Limb (tissue), 2 donors: ENCODE results near the gene SEPHS1.

Experiments used
- DNase-seq, 2 donors: peaks; one replicate each; pipeline ENCODE4 v3.0.0-alpha.2; 2016; ENCODE audit errors: extremely low spot score in 2 of 2

The SEPHS1 gene

DNA sequence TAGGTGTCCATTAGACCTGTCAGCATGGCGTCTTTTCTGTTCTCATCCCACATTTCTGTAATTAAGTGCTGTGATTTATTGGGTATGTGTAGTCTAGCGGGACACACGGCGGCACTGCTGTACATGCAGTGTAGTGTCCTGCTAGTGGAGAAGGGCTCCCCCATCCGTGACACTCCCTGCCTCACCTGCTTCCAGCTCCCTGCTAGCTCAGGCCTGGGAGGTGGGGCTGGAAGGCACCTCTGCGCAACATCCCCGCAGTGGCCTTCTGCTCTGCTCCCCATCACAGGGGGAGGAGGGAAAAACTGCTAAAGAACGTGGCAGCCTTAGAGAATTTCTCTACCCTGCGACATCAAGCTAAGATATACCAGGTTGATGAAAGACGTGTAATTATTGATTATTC lies 19.5 kb downstream of the SEPHS1 start:
- DNase-seq: no peak

DNA sequence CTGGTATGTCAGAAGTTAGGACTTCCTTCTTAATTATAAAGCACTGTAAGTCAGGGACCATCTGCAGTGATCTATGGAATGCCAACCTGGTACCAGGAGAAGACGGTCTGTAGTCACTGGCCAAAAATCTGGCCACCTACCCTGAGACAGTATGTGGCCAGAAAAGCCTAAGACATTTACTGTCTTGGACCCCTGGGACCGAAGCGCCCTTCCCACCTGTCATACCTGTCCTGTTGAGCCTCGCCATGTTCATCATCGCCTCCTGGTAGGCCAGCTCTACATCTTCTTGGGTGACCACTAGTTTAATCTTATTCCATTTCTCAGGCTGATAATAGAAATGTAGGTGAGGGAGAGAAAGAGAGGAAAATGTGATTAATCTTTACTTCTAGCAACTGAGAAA lies 20.0 kb downstream of the SEPHS1 start:
- no peak for DNase-seq

DNA sequence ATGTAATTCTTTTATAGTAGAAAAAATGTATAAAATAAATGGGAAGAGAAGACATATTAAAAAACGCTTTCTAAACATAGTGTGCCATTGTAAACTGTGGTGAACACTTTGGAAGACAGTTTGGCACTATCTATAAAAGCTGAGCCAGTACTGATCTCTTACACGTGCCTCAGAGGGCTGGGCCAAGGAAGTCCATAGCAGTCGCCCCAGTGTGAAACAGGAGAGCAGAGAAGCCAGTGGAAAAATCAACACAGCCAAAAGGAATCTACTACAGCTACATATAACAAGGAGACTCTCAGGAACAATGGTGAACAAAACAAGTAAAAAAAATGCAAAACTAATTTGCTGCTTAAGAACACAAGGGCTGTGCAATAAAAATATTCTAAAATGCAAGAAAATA lies 20.6 kb downstream of the SEPHS1 start:
- DNase-seq: no peak

DNA sequence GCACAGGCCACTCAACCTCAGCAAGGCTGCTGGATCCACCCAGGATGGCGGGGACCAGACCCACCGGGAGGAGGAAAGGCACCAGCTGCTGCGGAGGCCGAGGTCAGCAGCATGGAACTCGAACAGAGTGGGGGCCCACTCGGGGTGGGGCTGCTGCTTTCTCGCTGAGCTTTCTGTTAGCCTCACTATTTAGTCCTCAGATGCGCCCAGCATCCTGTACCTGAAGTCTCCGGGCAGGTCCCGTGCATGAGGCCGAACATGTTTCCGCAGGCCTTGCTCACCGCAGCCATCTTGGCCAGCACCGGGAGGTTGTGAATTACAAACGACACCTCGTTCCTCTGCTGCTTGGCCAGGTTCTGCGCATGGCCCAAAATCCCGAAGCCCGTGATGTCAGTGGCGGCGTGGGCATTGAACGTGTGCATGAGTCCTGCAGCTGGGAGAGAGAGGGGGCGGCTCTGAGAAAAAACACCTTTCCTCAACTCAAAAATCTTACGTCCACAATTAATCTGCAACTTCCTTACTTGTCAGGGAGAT lies 25.4 kb downstream of the SEPHS1 start:
- DNase-seq: no peak

DNA sequence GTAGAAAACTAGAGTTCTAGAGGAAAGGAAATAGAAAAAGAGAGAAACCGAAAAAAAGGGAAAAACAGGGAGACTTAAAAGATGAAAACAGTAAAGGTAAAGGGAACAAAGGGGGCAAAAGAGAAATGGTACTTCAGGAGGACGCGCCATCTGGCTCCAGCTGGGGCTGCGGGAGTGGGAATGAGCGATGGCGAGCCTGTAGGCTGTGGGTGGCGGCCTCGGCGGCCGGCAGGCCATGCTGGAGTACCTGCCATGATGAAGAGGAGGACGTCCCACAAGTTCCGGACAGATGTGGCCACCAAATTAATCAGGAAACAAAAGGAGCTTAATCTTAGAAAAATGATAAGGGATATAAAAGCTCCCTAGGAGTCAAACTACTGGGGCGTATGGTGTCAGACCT lies 26.5 kb downstream of the SEPHS1 start:
- no peak for DNase-seq

DNA sequence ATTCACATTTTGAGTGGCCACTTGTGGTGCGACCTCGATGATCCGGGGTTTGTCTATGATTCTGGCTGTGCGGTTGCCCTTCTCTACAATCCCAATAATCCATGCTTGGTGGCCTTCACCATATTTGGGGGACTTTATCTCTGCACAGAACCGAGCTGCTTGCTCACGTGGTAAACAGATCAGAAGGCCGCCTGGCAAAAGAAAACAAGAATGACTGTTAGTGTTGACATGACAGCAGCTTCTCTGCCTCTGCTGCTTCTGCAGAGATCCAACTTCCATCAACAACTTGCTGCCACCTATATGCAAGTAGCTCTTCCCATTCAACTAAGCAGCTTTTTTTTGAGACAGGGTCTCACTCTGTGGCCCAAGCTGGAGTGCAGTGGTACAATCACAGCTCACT lies 28.9 kb downstream of the SEPHS1 start:
- no peak for DNase-seq

DNA sequence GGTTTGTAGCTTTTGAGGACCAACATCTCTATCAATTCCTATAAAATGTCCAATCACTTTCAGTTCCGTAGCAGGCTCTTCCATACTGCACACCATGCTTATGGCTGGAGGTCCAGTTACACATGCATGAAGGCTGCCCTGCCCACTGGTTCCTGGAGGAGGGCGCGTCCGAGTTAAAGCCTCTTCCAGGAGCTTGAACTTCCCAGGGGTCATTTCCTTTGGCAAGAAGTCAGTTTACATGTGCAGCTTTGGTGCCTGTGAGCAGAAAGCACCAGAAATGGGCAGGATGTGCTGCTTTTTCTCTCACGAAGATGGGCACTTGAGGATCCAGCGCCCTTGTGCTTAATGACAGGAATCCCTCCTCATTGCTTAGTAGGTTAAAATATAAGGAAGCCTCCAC lies 30.6 kb downstream of the SEPHS1 start:
- no peak for DNase-seq

DNA sequence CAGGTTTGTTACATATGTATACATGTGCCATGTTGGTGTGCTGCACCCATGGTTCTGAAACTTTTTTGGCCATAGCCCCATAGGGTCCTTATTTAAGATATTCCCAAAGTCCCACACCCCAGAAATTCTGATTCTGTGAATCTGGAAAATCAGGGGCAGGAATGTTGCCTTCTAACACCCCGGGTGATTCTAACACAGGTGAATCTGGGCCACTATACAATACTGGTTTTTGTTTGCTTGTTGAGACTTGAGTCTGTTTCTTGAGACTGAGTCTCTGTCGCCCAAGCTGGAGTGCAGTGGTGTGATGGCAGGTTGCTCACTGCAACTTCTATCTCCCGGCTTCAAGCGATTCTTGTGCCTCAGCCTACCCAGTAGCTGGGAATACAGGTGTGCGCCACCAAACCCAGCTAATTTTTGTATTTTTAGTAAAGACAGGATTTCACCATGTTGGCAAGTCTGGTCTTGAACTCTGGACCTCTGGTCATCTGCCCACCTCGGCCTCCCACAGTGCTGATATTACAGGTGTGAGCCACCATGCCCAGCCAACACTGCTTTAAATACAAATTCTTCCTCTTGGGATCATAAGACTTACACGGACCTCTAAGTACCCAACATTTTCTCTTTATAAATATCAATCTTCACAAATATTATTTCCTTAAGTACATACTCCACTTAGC lies 31.3 kb downstream of the SEPHS1 start:
- no peak for DNase-seq

DNA sequence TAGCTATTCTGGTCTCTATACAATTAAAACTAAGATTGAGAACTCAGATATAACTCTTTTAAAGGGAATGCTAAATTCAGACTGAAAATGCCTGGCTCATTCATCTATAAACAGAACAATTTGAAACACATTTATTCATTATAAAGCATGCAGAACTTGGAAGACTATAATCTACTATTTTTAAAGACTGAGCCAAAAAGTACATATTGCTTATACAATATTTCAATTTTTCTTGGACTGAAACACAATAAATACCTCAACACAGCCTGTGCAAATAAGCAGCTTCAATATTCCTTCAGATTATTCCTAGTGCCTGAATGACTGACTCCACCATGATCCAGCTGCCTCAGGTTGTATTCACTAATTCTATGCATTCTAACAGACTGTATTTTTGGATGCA lies 32.7 kb downstream of the SEPHS1 start:
- peak in 1 of 2 donors; percentile 25 for DNase-seq

DNA sequence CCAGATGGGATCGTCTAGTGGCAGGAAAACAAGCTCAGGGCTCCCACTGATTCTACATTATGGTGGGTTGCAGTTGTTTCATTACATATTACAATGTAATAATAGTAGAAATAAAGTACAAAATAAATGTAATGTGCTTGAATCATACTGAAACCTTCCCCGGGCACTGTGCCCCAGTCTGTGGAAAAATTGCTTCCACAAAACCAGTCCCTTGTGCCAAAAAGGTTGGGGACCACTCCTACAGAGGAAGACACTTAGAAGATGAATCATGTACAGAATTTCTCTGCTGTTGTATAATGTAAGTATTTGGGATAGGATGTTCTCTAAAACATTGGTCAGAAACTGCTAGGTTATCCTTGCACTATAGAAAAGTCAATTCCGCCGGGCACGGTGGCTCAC lies 36.9 kb downstream of the SEPHS1 start:
- DNase-seq: no peak

DNA sequence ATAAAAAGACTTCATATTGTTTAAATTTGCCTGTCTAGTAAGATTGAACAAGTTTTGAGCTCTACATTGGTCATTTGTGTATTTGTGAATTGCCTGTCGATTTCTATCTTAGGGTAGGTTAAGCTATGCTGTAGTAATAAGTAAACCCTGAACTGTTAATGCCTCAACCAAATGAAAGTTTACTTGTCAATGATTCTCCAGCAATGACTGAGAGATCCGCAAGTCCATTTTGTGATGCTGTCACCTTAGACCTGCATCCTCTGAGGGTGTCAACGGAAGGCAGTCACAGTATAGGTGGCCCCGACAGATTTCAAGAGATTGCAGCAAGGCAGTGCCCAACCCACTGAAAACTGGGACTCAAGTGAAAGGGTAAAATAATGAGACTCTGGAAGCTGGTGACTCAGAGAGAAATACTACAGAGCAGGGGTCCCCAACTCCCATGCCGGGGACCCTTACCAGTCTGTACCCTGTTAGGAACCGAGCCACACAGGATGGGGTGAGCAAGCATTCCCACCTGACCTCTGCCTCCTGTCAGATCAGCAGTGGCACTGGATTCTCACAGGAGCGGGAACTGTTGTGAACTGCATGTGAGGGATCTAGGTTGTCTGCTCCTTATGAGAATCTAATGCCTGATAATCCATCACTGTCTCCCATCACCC lies 37.4 kb downstream of the SEPHS1 start:
- no peak for DNase-seq

DNA sequence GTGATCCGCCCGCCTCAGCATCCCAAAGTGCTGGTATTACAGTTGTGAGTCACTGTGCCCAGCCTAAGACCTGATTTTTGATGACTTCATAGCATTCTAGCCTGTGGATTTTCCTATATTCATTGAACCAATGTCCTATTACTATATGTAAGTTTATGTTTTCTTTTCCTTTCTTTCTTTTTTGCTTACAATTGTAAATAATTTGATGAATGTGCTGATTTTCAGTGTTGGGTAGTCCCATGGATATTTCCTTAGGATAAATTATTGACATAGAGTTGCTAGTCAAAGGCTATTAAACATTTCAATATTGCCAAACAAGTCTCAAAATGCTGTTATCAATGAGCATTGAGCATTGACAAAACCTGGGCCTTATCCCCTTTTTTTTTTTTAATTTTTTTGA lies 38.3 kb downstream of the SEPHS1 start:
- no peak for DNase-seq

DNA sequence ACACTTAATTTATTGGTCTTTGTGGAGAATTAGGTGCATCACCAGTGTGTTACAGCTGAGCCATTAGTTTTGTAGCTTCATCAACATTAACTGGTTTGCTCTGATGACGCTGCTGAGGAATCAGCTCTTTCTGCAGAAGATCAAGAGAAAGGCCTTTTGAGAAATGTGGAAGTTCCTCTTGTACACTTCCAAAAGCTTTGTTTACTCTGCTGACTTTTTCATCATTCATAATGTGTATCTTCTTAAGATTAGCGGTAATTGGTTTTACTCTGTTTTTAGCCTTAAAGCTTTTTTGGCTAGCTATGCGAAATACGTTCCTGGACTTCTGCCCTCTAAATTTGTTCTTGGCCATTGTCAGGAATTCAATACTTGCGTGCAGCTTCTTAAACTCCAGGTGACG lies 40.0 kb downstream of the SEPHS1 start:
- no peak for DNase-seq

DNA sequence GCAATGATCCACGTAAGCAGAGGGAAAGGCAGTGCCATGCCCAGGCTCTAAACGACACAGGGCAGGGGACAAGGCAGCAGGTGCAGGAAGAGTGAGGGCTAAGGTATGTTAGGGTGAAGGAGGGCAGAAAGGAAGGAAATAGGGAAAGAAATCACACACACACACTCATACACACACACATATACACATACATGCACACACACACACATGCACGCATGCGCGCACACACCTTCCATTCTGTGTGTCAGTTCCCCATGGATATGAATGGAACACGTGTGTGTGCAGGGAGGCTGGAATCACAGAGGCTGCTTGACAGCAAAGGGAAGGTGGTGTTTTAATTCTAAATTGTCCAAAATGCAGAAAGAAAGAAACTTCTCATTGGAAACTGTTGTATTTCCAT lies 42.0 kb downstream of the SEPHS1 start:
- no peak for DNase-seq

DNA sequence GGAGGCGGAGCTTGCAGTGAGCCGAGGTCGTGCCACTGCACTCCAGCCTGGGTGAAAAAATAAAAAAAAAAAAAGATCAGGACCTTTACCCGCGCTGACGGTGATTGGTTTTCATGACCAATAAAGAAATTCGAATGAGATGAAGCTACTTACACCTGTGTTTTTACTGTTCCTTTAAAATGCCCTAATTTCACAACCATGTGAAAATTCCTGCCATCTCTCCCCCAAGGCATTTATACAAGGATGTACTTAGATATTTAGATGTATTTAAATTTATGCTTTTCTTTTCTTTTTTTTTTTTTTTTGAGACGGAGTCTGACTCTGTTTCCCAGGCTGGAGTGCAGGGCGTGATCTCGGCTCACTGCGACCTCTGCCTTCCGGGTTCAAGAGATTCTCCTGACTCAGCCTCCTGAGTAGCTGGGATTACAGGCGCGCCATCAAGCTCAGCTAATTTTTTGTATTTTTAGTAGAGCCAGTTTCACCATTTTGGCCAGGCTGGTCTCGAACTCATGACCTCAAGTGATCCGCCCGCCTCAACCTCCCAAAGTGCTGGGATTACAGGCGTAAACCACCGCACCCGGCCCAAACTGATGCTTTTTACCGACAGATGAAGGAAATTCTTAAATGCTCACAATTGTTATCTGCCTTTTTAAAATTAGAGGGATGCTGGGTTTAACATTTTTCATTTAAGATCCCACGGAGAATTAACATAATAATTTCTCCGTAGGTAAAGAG lies 45.1 kb downstream of the SEPHS1 start:
- DNase-seq: no peak

DNA sequence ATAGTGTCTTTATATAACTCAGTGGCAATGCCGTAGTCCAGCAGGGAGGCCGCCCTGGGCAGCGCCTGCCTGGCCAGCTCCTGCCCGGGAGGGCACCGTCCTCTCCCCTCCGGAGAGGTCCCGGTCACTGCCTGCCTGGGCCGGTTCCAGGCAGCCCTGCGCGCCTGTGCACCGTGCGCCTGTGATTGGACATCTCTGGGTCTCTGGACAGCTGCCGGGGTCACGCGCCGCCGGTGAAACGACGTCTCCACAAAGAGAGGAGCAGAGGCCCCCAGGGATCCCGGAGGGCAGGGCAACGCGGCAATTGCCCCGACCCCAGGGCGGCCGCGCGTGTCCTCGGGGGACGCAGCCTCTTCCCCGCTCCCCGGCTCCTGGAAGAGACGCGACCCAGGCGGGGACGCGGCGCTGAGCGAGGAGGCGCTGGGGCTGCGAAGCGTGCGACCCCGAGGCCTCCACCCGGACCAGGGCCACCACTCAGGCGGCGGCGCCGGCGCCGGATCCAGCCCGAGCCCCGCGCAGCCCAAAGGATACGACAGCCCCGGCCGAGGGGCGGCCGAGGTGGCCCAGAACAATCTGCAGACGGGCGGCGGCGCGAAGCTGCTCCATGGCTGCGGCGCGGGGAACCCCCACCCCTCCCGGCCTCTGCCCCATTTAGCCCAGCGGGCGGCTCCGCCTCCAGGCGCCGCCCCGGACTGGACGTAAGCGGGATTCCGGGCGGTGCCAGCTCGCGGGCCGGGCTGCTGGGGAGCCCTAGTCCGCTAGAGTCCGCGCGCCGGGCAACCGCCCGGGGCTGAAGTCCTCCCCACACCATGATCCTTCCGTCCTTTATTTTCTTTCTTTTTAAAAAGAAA lies 48.4 kb downstream of the SEPHS1 start, which contains the start of gene PHYH:
Gene PHYH, minus strand, starts transcription at position 628 of the 851 bp plus-strand sequence. Its CDS starts 22 bp downstream, at position 606.
- peak; percentile 84 to 89 for DNase-seq

DNA sequence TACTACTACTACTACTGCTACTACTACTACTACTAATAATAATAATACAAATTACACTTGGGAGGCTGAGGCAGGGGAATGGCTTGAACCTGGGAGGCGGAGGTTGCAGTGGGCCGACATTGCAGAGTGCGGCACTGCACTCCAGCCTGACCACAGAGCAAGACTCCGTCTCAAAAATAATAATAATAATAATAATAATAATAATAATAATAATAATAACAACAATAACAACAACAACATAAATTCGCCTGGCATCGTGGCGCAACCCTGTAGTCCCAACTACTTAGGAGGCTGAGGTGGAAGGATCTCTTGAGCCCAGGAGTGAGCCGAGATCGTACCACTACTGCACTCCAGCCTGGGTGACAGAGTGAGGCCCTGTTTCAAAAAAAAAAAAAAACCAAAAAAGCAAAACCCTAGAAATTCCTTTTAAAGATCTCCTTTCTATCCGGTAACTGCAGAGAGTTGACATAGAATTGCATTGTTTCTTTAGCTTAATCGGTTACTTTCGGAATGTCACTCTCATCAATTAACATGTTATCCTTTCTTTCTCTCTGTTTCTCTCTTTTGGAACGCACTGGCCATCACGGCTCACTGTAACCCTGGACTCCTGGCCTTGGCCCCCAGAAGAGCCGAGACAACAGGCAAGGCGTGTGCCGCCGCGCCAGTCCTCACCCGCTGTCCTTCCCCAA lies 49.2 kb downstream of the SEPHS1 start:
- DNase-seq: no peak

DNA sequence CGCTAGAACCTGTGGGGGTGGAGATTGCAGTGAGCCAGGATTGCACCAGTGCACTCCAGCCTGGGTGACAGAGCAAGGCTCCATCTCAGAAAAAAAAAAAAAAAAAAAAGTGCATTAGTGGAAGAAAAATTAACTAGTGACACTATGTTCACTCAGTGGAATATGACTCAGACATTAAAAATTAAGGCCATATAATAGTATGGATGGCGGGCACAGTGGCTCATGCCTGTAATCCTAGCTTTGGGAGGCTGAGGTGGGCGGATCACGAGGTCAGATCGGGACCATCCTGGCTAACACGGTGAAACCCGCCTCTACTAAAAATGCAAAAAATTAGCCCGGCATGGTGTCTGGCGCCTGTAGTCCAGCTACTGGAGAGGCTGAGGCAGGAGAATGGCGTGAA lies 51.6 kb downstream of the SEPHS1 start:
- DNase-seq: no peak

DNA sequence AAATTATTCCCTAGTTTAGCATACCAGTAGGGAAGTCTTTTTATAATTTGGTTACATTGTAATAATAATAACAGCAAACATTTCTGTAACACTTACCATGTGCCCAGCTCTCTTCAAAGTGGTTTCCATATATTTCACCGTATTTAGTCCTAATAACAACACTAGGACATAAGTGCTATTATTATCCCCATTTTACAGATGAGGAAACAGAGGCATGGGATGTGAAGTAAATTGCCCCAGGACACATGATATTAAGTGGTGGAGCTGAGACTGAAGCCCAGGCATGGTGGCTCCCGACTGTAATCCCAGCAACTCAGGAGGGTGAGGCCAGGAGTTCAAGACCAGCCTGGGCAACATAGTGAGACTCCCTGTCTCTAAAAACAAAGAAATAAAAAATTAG lies 53.3 kb downstream of the SEPHS1 start:
- no peak for DNase-seq

DNA sequence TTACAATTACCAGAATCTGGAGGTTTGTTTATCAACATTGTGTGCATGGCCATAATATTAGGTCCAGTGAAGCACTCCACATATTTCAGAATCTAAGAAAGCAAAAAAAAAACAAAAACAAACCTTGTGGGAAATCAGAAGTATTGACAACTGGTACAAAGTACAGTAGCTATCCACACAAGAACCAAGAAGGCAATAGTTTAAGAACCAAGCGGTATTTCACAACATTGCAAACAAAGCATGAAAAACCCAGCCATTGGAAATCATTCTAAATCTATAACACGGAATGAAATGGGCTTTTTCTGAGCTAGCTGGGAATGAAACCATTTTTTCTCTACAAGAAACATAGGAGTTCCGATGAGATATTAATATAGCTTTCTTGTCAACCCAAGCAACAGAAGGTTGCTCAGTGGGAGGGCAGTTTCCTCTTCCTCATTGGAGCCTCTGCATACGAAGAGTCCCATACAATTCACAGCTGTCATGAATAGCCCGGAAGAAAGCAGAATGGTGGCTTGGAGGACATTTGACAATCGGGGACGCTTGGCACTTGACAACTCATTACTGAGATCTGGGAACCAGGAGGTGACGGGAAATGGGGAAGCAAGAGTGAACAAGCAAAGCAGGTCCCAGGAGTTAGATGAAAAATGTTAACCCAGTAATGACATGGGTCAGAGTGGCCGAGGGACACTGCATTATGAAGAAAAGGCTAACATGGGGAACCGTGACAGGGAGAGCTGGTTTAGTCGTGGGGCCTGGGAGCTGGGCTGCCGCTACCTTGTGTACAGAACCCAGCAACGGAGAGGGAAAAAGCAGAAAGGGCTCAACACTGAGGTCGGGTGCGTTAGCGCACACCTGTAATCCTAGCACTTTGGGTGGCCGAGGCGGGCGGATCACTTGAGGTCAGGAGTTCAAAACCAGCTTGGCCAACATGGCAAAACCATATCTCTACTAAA lies 56.0 kb downstream of the SEPHS1 start:
- DNase-seq: no peak
